Stimulated activated CD8-positive, alpha-beta memory T cell treated with anti-CD3 and anti-CD28 coated beads, Interleukin-2, amount 100 ng/mL, for 48 hours (primary cell): Measurements from ENCODE around the gene LLGL1.
A peak's percentile ranks its signal among the peaks of the same experiment; 100 is the strongest.

Experiments used
- DNase-seq, 2 donors: peaks; one replicate each; pipeline ENCODE4 v3.0.0-alpha.2; 2020; ENCODE audit warnings: low read depth in 2 of 2

The LLGL1 gene

DNA sequence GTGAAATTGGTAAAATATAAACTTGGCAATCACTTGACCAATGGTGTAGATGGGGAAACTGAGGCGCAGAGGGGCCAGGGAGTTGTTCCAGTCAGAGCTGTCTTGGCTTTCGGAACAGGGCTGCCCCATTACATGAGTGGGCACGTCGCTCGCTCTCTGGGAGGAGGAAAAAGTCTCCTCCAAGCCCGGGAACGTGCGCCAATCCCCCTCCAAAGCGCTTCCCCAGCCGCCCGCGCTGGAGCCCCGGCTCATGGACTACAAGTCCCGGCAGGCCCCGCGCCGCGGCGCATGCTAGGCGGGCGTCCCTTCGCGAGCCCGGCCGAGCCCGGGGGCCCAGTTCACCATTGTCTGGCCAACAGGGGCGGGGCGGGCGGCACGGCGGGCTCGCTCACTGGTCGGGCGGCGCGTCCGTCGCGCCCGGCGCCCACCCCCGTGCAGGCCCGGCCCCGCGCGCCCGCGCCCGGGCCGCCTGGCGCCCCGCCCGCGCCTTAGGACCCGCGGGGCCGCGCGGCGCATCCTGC lies at the start of gene LLGL1:
LLGL1 (plus strand) TSS at position 515 of the 521 bp plus-strand sequence. CDS start 48 bp downstream, outside the sequence.
- peak; percentile 94 to 98 for DNase-seq

DNA sequence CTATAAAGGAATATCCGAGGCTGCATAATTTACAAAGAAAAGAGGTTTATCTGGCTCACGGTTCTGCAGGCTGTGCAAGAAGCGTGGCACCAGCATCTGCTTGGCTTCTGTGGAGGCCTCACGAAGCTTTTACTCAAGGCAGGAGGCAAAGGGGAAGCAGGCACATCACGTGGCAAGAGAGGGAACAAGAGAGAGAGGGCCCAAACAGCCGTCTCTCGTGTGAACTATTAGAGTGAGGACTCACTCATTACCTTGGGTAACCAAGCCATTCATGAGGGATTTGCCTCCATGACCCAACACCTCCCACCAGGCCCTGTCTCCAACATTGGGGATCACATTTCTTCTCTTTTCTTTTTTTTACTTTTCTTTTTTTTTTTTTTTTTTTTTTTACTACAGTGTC lies 49.3 kb upstream of the LLGL1 start:
- no peak for DNase-seq

DNA sequence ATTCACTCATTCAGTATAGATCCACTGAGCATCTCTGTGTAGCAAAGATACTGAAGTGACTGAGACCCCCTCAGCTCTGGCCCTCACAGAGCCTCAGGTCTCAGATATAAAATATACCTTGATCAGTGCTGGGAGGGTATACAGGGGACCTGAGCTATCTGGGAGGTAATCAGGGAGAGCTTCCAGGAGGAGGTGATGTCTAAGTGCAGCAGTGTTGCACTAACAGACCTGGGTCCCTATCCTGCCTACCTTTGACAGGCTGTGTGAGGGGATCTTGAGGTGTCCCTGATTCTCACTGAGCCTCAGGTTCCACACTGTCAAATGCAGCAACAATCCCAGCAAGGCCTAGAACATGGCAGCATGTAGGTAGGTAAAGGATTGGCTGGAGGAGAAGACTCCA lies 48.3 kb upstream of the LLGL1 start:
- no peak for DNase-seq

- DNase-seq, result no peak
Observed at GRCh38 chr17:18177722-18178121, 47.7 kb upstream of the LLGL1 start.

DNA sequence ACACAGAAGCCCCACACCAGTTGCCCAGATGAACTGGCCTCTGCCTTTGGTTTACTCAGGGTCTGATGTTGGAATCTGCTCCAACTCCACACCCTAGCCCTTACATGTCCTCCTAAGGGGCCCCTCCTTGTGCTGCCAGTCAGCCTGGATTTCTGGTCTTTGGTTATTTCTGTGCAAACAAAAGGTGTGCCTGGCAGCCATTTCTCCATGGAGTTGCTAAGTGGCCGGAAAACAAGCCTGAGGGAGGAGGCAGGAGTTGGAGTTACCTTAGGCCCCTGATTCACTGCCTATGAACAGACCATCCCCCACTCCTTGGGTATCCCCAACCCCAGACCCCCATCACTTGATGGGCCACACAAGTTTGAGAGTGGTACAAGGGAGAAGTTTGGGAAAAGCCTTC lies 46.2 kb upstream of the LLGL1 start:
- DNase-seq, result no peak

DNA sequence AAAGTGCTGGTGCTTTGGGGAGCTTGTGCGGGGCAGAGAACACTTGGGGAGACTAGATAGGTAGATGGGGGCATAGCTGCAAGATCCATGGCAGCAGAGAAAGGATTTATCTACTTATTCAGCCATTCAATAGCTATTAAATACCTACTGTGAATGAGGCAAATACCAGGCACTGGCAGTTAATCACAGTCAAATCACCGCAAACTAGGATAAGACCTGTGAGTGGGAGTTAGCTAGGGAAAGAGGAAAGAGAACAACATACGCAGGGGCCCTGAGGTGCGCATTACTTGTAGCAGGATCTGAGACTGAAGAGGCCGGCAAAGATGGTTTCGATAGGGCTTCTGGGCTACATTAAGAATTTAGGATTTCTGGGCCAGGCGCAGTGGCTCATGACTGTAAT lies 45.6 kb upstream of the LLGL1 start:
- no peak for DNase-seq

DNA sequence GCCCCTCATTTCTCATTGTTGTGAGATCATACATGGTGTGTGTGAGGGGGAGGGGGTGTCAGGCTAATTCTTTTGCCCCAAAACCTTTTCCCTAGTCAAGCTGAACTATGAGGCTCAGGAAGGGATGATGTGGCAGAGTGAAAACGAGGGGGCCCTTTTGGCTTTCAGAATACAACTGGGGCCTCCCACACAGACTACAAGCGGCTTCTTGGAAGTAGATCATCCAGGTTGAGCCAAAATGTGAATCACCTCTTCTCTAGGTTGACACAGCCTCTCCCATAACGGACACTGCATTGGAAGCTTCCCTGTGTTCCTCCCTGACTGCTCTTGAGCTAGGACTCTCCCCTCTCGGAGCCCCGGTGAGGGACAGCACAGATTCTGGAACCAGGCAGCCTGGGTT lies 44.1 kb upstream of the LLGL1 start:
- peak in 1 of 2 donors; percentile 45 for DNase-seq

DNA sequence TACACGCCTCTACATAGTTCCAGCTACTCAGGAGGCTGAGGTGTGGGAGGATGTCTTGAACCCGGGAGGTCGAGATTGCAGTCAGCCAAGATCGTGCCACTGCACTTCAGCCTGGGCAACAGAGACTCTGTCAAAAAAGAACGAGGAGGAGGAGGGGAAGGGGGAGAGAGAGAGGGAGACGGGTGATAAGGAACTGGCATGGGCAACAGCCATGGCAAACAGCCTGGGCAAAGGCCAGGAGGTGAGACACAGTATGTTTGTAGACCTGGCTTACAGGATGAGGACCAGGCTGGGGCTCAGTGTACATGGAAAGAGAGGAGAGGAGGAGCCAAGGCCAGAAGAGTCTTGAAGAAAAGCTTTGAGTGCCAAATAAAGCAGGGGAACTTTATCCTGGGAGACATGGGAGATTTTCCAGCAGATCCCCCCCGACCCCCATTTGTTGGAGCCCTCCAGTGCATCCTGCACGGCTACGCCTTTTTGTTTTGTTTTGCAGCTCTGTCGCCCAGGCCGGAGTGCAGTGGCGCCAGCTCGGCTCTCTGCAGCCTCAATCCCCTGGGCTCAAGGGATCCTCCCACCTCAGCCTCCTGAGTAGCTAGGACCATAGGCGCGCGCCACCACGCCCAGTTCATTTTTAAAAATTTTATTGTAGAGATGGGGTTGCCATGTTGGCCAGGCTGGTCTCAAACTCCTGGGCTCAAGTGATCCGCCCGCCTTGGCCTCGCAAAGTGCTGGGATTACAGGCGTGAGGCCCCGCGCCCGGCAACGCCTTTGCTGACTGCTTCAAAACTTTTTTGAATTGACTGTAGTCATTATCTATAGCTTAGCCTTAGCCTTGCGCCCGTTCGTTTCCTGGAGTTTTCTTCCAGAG lies 43.1 kb upstream of the LLGL1 start:
- DNase-seq, result no peak

GRCh38 chr17:18182978-18183333 lies 42.5 kb upstream of the LLGL1 start:
- DNase-seq, result peak; percentile 77 to 80

DNA sequence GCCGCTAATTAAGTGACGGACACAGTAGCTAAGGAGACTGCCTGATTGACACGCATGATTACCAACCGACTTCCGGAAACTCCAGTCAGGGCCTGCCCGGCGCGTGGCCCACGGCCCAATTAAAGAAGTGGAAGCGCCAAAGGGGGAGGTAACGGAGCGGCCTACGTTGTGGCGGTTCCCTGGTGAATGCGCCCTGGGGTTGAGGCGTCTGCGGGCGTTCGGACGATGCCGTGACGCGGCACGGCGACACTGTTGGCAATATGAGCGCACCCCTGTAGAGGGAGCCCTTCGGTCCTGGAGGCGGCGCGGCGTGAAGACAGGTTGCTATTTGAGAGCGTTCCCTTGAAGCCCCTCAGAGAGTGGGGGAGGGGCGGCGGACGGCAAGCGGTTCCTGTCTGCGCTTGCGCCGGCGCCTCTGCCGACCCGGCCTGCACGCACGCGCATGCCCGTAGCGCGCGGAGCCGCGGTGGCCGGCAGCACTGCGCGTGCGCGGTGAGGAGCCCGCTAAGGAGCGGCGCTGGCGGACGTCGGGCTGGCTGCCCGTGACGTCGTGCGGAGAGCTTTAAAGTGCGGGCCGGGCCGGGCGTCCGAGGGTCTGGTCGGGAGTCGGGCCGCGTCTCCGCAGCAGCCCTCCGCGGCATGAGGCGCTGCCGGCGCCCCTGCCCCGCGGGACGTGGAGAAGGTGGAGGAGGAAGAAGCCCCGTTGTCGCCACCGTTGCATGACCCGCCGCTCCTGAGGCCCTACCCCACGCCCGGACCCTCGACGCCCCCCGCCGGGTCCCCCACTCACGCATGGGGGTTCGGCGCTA lies 41.9 kb upstream of the LLGL1 start, which contains the start of gene ALKBH5:
ALKBH5 (plus strand) TSS at position 495 of the 809 bp plus-strand sequence. CDS start 416 bp downstream, outside the sequence.
- DNase-seq, result peak; percentile 97 to 98

- peak; percentile 43 to 54 for DNase-seq
Observed at GRCh38 chr17:18184143-18185031, 41.0 kb upstream of the LLGL1 start.

- no peak for DNase-seq
Observed at GRCh38 chr17:18185391-18185790, 40.0 kb upstream of the LLGL1 start.

GRCh38 chr17:18185832-18186626 lies 39.4 kb upstream of the LLGL1 start:
- DNase-seq, result no peak

DNA sequence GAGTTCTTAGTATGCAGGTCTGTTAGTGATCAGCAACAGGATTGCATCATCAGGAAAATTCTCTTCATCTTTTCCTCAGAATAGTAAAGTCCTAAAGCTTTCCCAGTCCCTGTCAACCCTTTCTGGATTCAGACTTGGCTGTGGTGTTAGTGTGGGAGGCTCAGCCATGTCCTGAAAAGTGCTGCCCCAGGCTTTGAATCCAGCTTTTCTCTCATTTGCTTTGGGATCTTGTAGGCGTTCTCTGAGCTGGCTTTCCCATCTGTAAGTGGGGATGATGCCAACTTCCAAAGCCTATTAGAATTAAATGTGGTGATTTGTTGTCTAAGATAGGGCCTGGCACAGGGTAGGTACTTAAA lies 38.8 kb upstream of the LLGL1 start:
- DNase-seq, result no peak

GRCh38 chr17:18187226-18187625 lies 38.2 kb upstream of the LLGL1 start:
- DNase-seq, result no peak

- no peak for DNase-seq
Observed at GRCh38 chr17:18187821-18188761, 37.3 kb upstream of the LLGL1 start.

DNA sequence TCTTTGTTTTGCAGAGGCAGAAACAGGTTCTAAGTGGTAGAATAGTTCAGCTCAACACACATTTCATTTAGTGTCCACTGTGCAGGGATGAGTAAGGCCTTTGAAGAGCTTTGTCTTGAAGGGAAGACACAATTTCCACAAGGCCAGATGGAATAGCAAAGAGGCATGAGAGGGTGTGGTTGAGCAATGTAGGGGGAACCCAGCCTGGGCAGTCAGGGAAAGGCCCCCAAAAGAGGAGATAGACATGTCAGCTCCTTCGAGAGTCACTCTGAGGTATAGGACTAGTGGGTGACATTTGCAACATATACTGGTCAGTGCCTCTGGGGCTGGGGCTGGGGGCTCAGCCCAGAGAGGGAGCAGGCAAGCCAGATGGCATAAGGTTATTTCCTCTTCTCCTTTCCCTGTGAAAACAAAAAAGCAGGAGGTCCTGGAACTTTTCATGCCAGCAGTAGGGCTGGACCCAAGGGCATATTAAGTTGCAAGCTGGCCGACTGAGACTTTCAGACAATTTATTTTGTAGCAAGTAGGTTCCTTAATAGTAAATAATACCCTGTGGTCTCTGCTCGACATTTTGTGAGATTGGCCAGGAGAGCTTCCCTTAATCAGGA lies 34.7 kb upstream of the LLGL1 start:
- no peak for DNase-seq

DNA sequence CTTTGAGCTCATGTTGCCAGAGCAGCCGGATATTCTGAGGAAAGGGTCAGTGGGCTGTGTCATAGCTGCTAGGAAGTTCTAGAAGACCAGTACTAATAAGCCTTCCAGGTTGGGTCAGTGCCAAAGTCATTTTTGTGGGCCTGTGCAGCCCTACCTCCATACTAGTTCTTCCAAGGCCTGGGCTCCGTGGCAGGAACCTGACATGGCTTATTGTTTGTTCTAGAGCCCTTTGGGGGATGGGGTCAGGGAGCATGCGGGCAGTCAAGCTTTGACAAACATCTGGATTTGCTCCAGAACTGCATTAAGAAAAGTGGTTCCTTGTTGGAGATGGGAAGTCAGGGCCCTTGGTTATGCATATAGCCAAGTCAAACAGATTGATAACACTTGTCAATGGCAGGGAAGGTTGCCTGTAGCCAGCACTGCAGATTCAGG lies 34.2 kb upstream of the LLGL1 start:
- DNase-seq, result no peak

GRCh38 chr17:18191967-18192366 lies 33.5 kb upstream of the LLGL1 start:
- no peak for DNase-seq
